NCI-H128 (cell line): ENCODE measurements around the gene RUNDC3A.
"Not testable (repeated sequence)": the region's sequence is repeated elsewhere in the genome, so short reads cannot be mapped to it uniquely, and the experiment has no call there.

Experiments used
- DNase-seq: peaks from one replicate; lab custom pipeline; 2025; ENCODE audit not compliant: unreplicated experiment; lab: John Stamatoyannopoulos, UW

The RUNDC3A gene

GRCh38 chr17:44318077-44318892 is 9.9 kb downstream of the RUNDC3A start:
- no peak for DNase-seq

- DNase-seq = no peak
Observed at GRCh38 chr17:44320066-44320465, 11.7 kb downstream of the RUNDC3A start.

- no peak for DNase-seq
Observed at GRCh38 chr17:44321246-44322120, 13.1 kb downstream of the RUNDC3A start.

- DNase-seq = no peak
Observed at GRCh38 chr17:44322236-44322895, 14.0 kb downstream of the RUNDC3A start.

GRCh38 chr17:44323359-44324091 is 15.1 kb downstream of the RUNDC3A start:
- no peak for DNase-seq

GRCh38 chr17:44324092-44324570 is 15.7 kb downstream of the RUNDC3A start:
- no peak for DNase-seq

GRCh38 chr17:44324571-44325275 is 16.3 kb downstream of the RUNDC3A start, which contains the start of gene SLC25A39:
SLC25A39 (minus strand) TSS chr17:44324823; CDS start chr17:44323562, 1,261 bp downstream.
- peak; percentile 72 for DNase-seq

GRCh38 chr17:44326861-44327444 is 18.6 kb downstream of the RUNDC3A start:
- peak; percentile 72 for DNase-seq

- no peak for DNase-seq
Observed at GRCh38 chr17:44327715-44328449, 19.5 kb downstream of the RUNDC3A start.

GRCh38 chr17:44329516-44329915 is 21.1 kb downstream of the RUNDC3A start:
- not testable (repeated sequence) for DNase-seq

- not testable (repeated sequence) for DNase-seq
Observed at GRCh38 chr17:44330263-44330662, 21.9 kb downstream of the RUNDC3A start.

- no peak for DNase-seq
Observed at GRCh38 chr17:44331249-44331760, 22.9 kb downstream of the RUNDC3A start.

GRCh38 chr17:44333371-44333770 is 25.0 kb downstream of the RUNDC3A start:
- no peak for DNase-seq

- DNase-seq = no peak
Observed at GRCh38 chr17:44334315-44334714, 25.9 kb downstream of the RUNDC3A start.

GRCh38 chr17:44334727-44335126 is 26.3 kb downstream of the RUNDC3A start:
- DNase-seq = no peak

- no peak for DNase-seq
Observed at GRCh38 chr17:44335564-44335963, 27.2 kb downstream of the RUNDC3A start.

GRCh38 chr17:44335968-44336367 is 27.6 kb downstream of the RUNDC3A start:
- DNase-seq = no peak

GRCh38 chr17:44338702-44339101 is 30.3 kb downstream of the RUNDC3A start:
- no peak for DNase-seq

GRCh38 chr17:44340553-44340952 is 32.2 kb downstream of the RUNDC3A start:
- DNase-seq = not testable (repeated sequence)
